ENCODE measurements around the gene APMAP.

DNA sequence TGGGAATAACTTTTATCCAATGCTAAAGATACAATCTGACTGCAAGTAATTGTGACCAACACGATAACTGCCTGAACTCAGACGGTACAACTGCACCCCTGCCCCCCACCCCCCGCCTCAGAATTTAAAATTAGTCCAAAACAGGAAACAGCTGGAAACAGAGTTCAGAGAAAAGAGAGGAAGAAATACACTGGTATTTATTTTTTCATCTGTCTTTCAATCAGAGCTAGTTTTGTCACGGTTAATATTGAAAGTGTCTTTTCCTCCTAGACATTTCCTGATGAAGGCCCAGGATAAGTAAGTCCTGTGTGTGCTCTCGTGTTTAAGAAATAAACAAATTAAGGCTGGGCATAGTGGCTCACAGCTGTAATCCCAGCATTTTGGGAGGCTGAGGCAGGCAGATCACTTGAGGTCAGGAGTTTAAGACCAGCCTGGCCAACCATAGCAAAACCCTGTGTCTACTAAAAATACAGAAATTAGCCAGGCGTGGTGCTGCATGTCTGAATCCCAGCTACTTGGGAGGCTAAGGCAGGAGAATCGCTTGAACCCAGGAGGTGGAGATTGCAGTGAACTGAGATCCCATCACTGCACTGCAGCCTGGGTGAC lies 43.9 kb upstream of the APMAP start:
- TF ChIP-seq, protein P1, sequence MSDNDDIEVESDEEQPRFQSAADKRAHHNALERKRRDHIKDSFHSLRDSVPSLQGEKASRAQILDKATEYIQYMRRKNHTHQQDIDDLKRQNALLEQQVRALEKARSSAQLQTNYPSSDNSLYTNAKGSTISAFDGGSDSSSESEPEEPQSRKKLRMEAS (IDR thresholded peaks at IDR 0.05) = no peak
- TF ChIP-seq CEBPB (IDR thresholded peaks at IDR 0.05; ENCODE audit: borderline replicate concordance, low read depth, low read length) = no peak

Data from HepG2 (cell line).